ENCODE data around the gene TEC.
"Not testable (repeated sequence)": the region's sequence is repeated elsewhere in the genome, so short reads cannot be mapped to it uniquely, and the experiment has no call there.

The TEC gene

GRCh38 chr4:48292218-48292790, 22.7 kb upstream of the TEC start:
- H3K27me3 Mint-ChIP-seq; DNase-seq (ENCODE audit: low spot score in 2 of 2); H3K9me3 Mint-ChIP-seq: not testable (repeated sequence)

GRCh38 chr4:48290146-48290772, 20.6 kb upstream of the TEC start:
- no peak for DNase-seq (ENCODE audit: low spot score in 2 of 2)
- Mint-ChIP-seq H3K27ac (ENCODE audit: low read depth) (no peak overlapping the region), H3K27me3 (peaks cover 9% of the 10 kb centered on the region)

More at GRCh38 chr4:48292218-48292790, 22.7 kb upstream of the TEC start:
- not testable (repeated sequence) for ATAC-seq (replicated peaks; ENCODE audit: extremely low read depth, poor library complexity, severe bottlenecking); H3K36me3 Mint-ChIP-seq (ENCODE audit: insufficient read depth); H3K4me3 Mint-ChIP-seq; H3K27ac Mint-ChIP-seq (ENCODE audit: low read depth)
- H3K4me1 Mint-ChIP-seq, result peaks cover 11% of the 10 kb centered on the region

GRCh38 chr4:48286060-48286459, 16.4 kb upstream of the TEC start:
- not testable (repeated sequence) for H3K4me3 Mint-ChIP-seq; H3K27ac Mint-ChIP-seq (ENCODE audit: low read depth); ATAC-seq (replicated peaks; ENCODE audit: extremely low read depth, poor library complexity, severe bottlenecking); DNase-seq (ENCODE audit: low spot score in 2 of 2); H3K36me3 Mint-ChIP-seq (ENCODE audit: insufficient read depth); H3K4me1 Mint-ChIP-seq
- Mint-ChIP-seq H3K27me3 (peaks cover 51% of the 10 kb centered on the region), H3K9me3 (peaks cover 13% of the 10 kb centered on the region)

More at GRCh38 chr4:48290146-48290772, 20.6 kb upstream of the TEC start:
- Mint-ChIP-seq H3K4me1 (peaks cover under 1% of the 10 kb centered on the region), H3K4me3 (no peak overlapping the region), H3K9me3 (no peaks in the 10 kb centered on the region), H3K36me3 (ENCODE audit: insufficient read depth) (no peaks in the 10 kb centered on the region)
- no peak for ATAC-seq (replicated peaks; ENCODE audit: extremely low read depth, poor library complexity, severe bottlenecking)

GRCh38 chr4:48285640-48286039, 16.0 kb upstream of the TEC start:
- not testable (repeated sequence) for H3K4me1 Mint-ChIP-seq; H3K27ac Mint-ChIP-seq (ENCODE audit: low read depth); DNase-seq (ENCODE audit: low spot score in 2 of 2); H3K4me3 Mint-ChIP-seq; H3K36me3 Mint-ChIP-seq (ENCODE audit: insufficient read depth); ATAC-seq (replicated peaks; ENCODE audit: extremely low read depth, poor library complexity, severe bottlenecking)
- Mint-ChIP-seq H3K27me3 (peaks cover 55% of the 10 kb centered on the region), H3K9me3 (peaks cover 13% of the 10 kb centered on the region)

GRCh38 chr4:48275686-48276085, 6.0 kb upstream of the TEC start:
- Mint-ChIP-seq H3K4me1 (no peaks in the 10 kb centered on the region), H3K4me3 (no peak overlapping the region), H3K36me3 (ENCODE audit: insufficient read depth) (no peaks in the 10 kb centered on the region), H3K27me3 (peaks cover 17% of the 10 kb centered on the region), H3K27ac (ENCODE audit: low read depth) (no peak overlapping the region), H3K9me3 (no peaks in the 10 kb centered on the region)
- ATAC-seq (replicated peaks; ENCODE audit: extremely low read depth, poor library complexity, severe bottlenecking) (no peak), DNase-seq (ENCODE audit: low spot score in 2 of 2) (no peak)

- H3K27me3 Mint-ChIP-seq, result peaks cover 13% of the 10 kb centered on the region
- ATAC-seq (replicated peaks; ENCODE audit: extremely low read depth, poor library complexity, severe bottlenecking) (peak; percentile 35), DNase-seq (ENCODE audit: low spot score in 2 of 2) (no peak)
- H3K4me3 Mint-ChIP-seq, result no peak overlapping the region
- peaks cover 2% of the 10 kb centered on the region for H3K36me3 Mint-ChIP-seq (ENCODE audit: insufficient read depth)
- no peak overlapping the region for H3K27ac Mint-ChIP-seq (ENCODE audit: low read depth)
- H3K9me3 Mint-ChIP-seq, result no peaks in the 10 kb centered on the region
- H3K4me1 Mint-ChIP-seq, result peaks cover 3% of the 10 kb centered on the region
Measured at GRCh38 chr4:48275247-48275646, 5.6 kb upstream of the TEC start.

GRCh38 chr4:48271626-48272025, 2.0 kb upstream of the TEC start:
- Mint-ChIP-seq H3K27ac (ENCODE audit: low read depth) (no peak overlapping the region), H3K9me3 (no peaks in the 10 kb centered on the region), H3K27me3 (no peaks in the 10 kb centered on the region), H3K4me1 (peaks cover 7% of the 10 kb centered on the region), H3K4me3 (no peak overlapping the region), H3K36me3 (ENCODE audit: insufficient read depth) (peaks cover 3% of the 10 kb centered on the region)
- ATAC-seq (replicated peaks; ENCODE audit: extremely low read depth, poor library complexity, severe bottlenecking) (no peak), DNase-seq (ENCODE audit: low spot score in 2 of 2) (no peak)

GRCh38 chr4:48270951-48271473, 1.4 kb upstream of the TEC start:
- Mint-ChIP-seq H3K4me1 (peaks cover 7% of the 10 kb centered on the region), H3K27me3 (no peaks in the 10 kb centered on the region), H3K27ac (ENCODE audit: low read depth) (no peak overlapping the region), H3K4me3 (no peak overlapping the region), H3K36me3 (ENCODE audit: insufficient read depth) (peaks cover 6% of the 10 kb centered on the region), H3K9me3 (no peaks in the 10 kb centered on the region)
- no peak for ATAC-seq (replicated peaks; ENCODE audit: extremely low read depth, poor library complexity, severe bottlenecking)
- DNase-seq (ENCODE audit: low spot score in 2 of 2), result no peak

GRCh38 chr4:48270523-48270897, 872 bp upstream of the TEC start:
- H3K27ac Mint-ChIP-seq (ENCODE audit: low read depth), result peak overlapping the region; percentile 38
- no peaks in the 10 kb centered on the region for H3K9me3 Mint-ChIP-seq

GRCh38 chr4:48269861-48270522, 354 bp upstream of the TEC start:
- peak overlapping the region; percentile 90 for H3K4me3 Mint-ChIP-seq
- H3K27me3 Mint-ChIP-seq, result no peaks in the 10 kb centered on the region
- H3K36me3 Mint-ChIP-seq (ENCODE audit: insufficient read depth), result peaks cover 6% of the 10 kb centered on the region
- H3K4me1 Mint-ChIP-seq, result peaks cover 7% of the 10 kb centered on the region
- DNase-seq (ENCODE audit: low spot score in 2 of 2) (peak; percentile 68 to 73), ATAC-seq (replicated peaks; ENCODE audit: extremely low read depth, poor library complexity, severe bottlenecking) (peak; percentile 84)
- peak overlapping the region; percentile 38 for H3K27ac Mint-ChIP-seq (ENCODE audit: low read depth)
- H3K9me3 Mint-ChIP-seq, result no peaks in the 10 kb centered on the region

More at GRCh38 chr4:48270523-48270897, 872 bp upstream of the TEC start:
- peaks cover 6% of the 10 kb centered on the region for H3K36me3 Mint-ChIP-seq (ENCODE audit: insufficient read depth)
- H3K27me3 Mint-ChIP-seq, result no peaks in the 10 kb centered on the region
- no peak for DNase-seq (ENCODE audit: low spot score in 2 of 2)
- H3K4me3 Mint-ChIP-seq, result peak overlapping the region; percentile 90
- no peak for ATAC-seq (replicated peaks; ENCODE audit: extremely low read depth, poor library complexity, severe bottlenecking)
- peaks cover 7% of the 10 kb centered on the region for H3K4me1 Mint-ChIP-seq

GRCh38 chr4:48267574-48267973, 2.1 kb downstream of the TEC start:
- peaks cover 6% of the 10 kb centered on the region for H3K36me3 Mint-ChIP-seq (ENCODE audit: insufficient read depth)
- H3K27me3 Mint-ChIP-seq, result peaks cover 23% of the 10 kb centered on the region

GRCh38 chr4:48266781-48267180, 2.9 kb downstream of the TEC start:
- Mint-ChIP-seq H3K36me3 (ENCODE audit: insufficient read depth) (peaks cover 6% of the 10 kb centered on the region), H3K27ac (ENCODE audit: low read depth) (no peak overlapping the region), H3K9me3 (no peaks in the 10 kb centered on the region), H3K4me1 (peaks cover 7% of the 10 kb centered on the region), H3K27me3 (peaks cover 25% of the 10 kb centered on the region), H3K4me3 (no peak overlapping the region)
- ATAC-seq (replicated peaks; ENCODE audit: extremely low read depth, poor library complexity, severe bottlenecking) (no peak), DNase-seq (ENCODE audit: low spot score in 2 of 2) (no peak)

More at GRCh38 chr4:48267574-48267973, 2.1 kb downstream of the TEC start:
- ATAC-seq (replicated peaks; ENCODE audit: extremely low read depth, poor library complexity, severe bottlenecking), result no peak
- Mint-ChIP-seq H3K4me1 (peaks cover 7% of the 10 kb centered on the region), H3K27ac (ENCODE audit: low read depth) (no peak overlapping the region), H3K9me3 (no peaks in the 10 kb centered on the region), H3K4me3 (no peak overlapping the region)
- no peak for DNase-seq (ENCODE audit: low spot score in 2 of 2)

GRCh38 chr4:48262926-48263325, 6.7 kb downstream of the TEC start:
- H3K4me1 Mint-ChIP-seq, result no peaks in the 10 kb centered on the region
- no peak for DNase-seq (ENCODE audit: low spot score in 2 of 2)
- H3K27ac Mint-ChIP-seq (ENCODE audit: low read depth), result no peak overlapping the region
- H3K36me3 Mint-ChIP-seq (ENCODE audit: insufficient read depth), result peaks cover 3% of the 10 kb centered on the region
- ATAC-seq (replicated peaks; ENCODE audit: extremely low read depth, poor library complexity, severe bottlenecking), result no peak
- H3K27me3 Mint-ChIP-seq, result peaks cover 35% of the 10 kb centered on the region
- no peak overlapping the region for H3K4me3 Mint-ChIP-seq
- H3K9me3 Mint-ChIP-seq, result no peaks in the 10 kb centered on the region
